PFSK-1 (cell line): ENCODE data around the gene SPIRE1.

Experiments
- FOXP2 ChIP-seq: optimal IDR thresholded peaks from 2 replicates; pipeline ENCODE3; 2011; ENCODE audit warnings: borderline replicate concordance, control low read depth, inconsistent platforms; ENCODE audit not compliant: insufficient read depth; ENCODE audit errors: extremely low read length, extremely low read depth
- POLR2AphosphoS5 ChIP-seq: IDR thresholded peaks from 2 replicates; pipeline ENCODE4 v1.6.1; 2012; ENCODE audit warnings: low read depth, mild to moderate bottlenecking, control low read depth, low read length, moderate library complexity
- SIN3A ChIP-seq: IDR thresholded peaks from 2 replicates; pipeline ENCODE4 v1.6.1; 2012; ENCODE audit warnings: mild to moderate bottlenecking, low read length, moderate library complexity, borderline replicate concordance; ENCODE audit not compliant: insufficient read depth
- TAF1 ChIP-seq: IDR thresholded peaks from 2 replicates; pipeline ENCODE4 v1.6.1; 2012; ENCODE audit warnings: low read length, control low read depth, borderline replicate concordance; ENCODE audit not compliant: insufficient read depth
- TF ChIP-seq, protein P1 (sequence below), 2 experiments: IDR thresholded peaks; 2 replicates each; pipeline versions ENCODE4 v1.6.1 to v1.8.0; 2011 to 2012; ENCODE audit warnings: low read depth in 2 of 2, low read length in 2 of 2, control low read depth in 1 of 2, inconsistent platforms in 1 of 2, mild to moderate bottlenecking in 1 of 2, moderate library complexity in 1 of 2; ENCODE audit not compliant: insufficient read depth in 1 of 2

The SPIRE1 gene

DNA sequence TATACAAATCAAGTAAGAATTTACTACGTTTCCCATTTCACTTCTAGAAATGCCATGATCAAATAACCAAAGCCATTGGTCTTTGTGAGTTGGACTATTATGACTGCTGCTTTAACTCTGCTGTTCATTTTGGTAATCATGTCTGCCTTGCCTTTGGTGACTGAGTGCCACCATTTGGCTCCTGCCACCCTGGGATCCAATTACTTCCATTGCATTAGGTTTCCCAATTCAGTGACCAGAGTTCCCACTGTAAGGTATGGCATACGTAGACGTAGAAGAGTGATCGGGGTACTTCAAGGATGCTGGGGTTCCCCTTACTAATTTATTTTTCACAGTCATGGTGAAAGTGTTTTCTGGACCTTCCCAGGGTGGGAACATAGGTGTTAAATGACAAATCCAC, 90.1 kb downstream of the SPIRE1 start:
- TF ChIP-seq SIN3A (no peak), POLR2AphosphoS5 (no peak), TAF1 (no peak), FOXP2 (no peak)
- TF ChIP-seq, protein P1, sequence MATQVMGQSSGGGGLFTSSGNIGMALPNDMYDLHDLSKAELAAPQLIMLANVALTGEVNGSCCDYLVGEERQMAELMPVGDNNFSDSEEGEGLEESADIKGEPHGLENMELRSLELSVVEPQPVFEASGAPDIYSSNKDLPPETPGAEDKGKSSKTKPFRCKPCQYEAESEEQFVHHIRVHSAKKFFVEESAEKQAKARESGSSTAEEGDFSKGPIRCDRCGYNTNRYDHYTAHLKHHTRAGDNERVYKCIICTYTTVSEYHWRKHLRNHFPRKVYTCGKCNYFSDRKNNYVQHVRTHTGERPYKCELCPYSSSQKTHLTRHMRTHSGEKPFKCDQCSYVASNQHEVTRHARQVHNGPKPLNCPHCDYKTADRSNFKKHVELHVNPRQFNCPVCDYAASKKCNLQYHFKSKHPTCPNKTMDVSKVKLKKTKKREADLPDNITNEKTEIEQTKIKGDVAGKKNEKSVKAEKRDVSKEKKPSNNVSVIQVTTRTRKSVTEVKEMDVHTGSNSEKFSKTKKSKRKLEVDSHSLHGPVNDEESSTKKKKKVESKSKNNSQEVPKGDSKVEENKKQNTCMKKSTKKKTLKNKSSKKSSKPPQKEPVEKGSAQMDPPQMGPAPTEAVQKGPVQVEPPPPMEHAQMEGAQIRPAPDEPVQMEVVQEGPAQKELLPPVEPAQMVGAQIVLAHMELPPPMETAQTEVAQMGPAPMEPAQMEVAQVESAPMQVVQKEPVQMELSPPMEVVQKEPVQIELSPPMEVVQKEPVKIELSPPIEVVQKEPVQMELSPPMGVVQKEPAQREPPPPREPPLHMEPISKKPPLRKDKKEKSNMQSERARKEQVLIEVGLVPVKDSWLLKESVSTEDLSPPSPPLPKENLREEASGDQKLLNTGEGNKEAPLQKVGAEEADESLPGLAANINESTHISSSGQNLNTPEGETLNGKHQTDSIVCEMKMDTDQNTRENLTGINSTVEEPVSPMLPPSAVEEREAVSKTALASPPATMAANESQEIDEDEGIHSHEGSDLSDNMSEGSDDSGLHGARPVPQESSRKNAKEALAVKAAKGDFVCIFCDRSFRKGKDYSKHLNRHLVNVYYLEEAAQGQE (IDR thresholded peaks at IDR 0.05; ENCODE audit: insufficient read depth in 1 of 2, low read depth in 2 of 2, low read length in 2 of 2): no peak

DNA sequence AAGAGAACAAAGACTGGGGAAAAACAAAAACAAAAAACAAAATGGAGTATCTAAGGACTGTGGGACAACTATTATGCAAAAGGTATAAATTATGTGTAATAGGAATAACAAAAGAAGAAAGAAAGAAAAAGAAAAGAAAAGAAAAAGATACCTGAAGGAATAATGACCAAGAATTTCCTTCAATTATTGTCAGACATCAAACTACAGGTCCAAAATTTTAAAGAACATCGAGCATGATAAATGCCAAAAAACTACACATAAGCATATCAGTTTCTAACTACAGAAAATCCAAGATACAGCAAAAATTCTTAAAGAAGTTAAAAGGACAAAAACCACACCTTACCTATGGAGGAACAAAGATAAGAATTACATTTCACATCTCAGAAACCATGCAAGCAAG, 93.0 kb downstream of the SPIRE1 start:
- TF ChIP-seq TAF1: no peak
- TF ChIP-seq POLR2AphosphoS5: no peak

DNA sequence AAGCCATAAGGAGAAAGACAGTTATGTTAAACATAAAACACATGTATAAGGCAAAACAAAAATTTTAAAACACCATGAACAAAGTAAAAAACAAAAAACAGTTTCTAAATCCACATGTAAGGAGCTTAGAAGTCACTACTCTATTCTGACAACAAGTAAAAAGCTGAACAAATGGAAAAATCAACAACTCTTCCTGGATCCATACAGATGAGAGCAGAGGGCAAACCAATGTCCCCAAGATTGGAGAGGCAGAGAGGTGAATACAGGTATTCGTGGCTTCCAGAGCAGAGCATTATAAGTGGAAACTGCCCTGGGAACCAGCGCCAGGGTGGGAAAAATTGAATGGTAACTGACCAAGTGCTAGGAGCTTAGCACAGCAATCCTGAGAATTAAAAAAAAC, 93.5 kb downstream of the SPIRE1 start:
- no peak for TF ChIP-seq SIN3A
- TF ChIP-seq POLR2AphosphoS5: no peak
- TF ChIP-seq FOXP2: no peak
- TF ChIP-seq, protein P1 (IDR thresholded peaks at IDR 0.05; ENCODE audit: insufficient read depth in 1 of 2, low read depth in 2 of 2, low read length in 2 of 2): no peak
- no peak for TF ChIP-seq TAF1

DNA sequence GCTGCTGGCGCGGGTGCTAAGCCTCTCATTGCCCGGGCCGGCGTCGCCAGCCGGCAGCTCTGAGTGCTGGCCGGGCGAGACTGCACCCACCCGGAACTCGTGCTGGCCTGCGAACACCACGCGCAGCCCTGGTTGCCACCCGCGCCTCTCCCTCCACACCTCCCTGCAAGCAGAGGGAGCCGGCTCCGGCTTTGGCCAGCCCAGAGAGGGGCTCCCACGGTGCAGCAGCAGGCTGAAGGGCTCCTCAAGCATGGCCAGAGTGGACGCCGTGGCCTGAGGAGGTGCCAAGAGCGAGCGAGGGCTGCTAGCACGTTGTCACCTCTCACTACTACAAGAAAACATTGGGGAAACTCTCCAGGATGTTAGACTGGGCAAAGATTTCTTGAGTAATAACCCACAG, 98.6 kb downstream of the SPIRE1 start:
- TF ChIP-seq TAF1: no peak
- TF ChIP-seq, protein P1 (IDR thresholded peaks at IDR 0.05; ENCODE audit: insufficient read depth in 1 of 2, low read depth in 2 of 2, low read length in 2 of 2): no peak
- no peak for TF ChIP-seq POLR2AphosphoS5
- TF ChIP-seq FOXP2: no peak
- no peak for TF ChIP-seq SIN3A

DNA sequence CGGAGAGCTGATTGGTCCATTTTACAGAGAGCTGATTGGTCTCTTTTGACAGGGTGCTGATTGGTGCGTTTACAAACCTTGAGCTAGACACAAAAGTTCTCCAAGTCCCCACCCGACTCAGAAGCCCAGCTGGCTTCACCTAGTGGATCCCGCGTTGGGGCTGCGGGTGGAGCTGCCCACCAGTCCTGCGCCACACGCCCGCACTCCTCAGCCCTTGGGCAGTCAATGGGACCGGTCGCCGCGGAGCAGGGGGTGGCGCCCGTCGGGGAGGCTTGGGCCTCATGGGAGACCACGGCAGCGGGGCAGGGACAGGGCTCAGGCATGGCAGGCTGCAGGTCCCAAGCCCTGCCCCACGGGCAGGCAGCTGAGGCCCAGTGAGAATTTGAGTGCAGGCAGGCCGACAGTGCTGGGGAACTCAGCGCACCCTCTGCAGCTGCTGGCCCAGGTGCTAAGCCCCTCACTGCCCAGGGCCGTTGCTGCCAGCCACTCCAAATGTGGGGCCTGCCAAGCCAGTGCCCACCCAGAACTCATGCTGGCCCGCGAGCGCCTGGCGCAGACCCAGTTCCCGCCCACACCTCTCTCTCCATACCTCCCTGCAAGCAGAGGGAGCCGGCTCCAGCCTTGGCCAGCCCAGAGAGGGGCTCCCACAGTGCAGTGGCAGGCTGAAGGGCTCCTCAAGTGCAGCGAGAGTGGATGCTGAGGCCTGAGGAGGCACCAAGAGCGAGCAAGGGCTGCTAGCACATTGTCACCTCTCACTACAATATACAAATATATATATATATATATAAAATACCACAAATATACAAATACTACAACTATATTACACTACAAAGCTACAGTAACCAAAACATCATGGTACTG, 100.7 kb downstream of the SPIRE1 start:
- TF ChIP-seq FOXP2: no peak
- TF ChIP-seq SIN3A: no peak

DNA sequence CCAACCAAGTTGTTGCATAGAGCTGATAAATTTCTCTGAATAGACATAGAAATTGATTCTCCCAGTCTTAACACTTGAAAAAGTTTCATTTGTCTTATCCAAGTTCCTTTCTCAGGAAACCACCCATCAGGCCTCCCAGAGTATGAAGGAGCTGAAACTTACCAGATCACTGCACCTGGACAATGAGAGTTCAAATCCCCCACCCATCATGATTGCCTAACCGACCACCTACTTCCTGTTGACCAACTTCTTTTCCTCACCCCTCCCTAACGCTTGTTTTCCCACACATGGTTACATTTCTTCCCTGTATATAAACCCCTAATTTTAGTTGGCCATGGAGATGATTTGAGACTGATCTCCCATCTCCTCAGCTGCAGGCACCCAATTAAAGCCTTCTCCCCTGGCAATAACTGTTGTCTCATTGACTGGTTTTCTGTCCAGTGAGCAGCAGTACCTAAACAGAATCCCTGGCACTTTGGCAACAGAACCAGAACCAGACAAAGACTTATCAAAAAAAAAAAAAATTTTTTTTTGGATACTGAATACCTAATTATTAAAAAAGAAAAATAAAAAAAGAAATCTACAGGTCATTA, 103.0 kb downstream of the SPIRE1 start:
- no peak for TF ChIP-seq FOXP2
- TF ChIP-seq TAF1: no peak
- no peak for TF ChIP-seq SIN3A
- TF ChIP-seq, protein P1 (IDR thresholded peaks at IDR 0.05; ENCODE audit: insufficient read depth in 1 of 2, low read depth in 2 of 2, low read length in 2 of 2): no peak
- no peak for TF ChIP-seq POLR2AphosphoS5
